ENCODE results near the gene TRABD.
"Not testable (repeated sequence)": the region's sequence is repeated elsewhere in the genome, so short reads cannot be mapped to it uniquely, and the experiment has no call there.

Gene TRABD

GRCh38 chr22:50153056-50153755, 32.5 kb upstream of the TRABD start:
- DNase-seq (ENCODE audit: low read depth): no peak

GRCh38 chr22:50153756-50154140, 32.0 kb upstream of the TRABD start:
- DNase-seq (ENCODE audit: low read depth): no peak

GRCh38 chr22:50157709-50158375, 27.9 kb upstream of the TRABD start:
- no peak for DNase-seq (ENCODE audit: low read depth)

GRCh38 chr22:50160947-50161346, 24.8 kb upstream of the TRABD start:
- no peak for DNase-seq (ENCODE audit: low read depth)

- no peak for DNase-seq (ENCODE audit: low read depth)
Observed at GRCh38 chr22:50161508-50162390, 24.0 kb upstream of the TRABD start.

- DNase-seq (ENCODE audit: low read depth): no peak
Observed at GRCh38 chr22:50162391-50162956, 23.2 kb upstream of the TRABD start.

GRCh38 chr22:50165436-50166123, 20.1 kb upstream of the TRABD start:
- DNase-seq (ENCODE audit: low read depth): no peak

GRCh38 chr22:50167689-50168489, 17.8 kb upstream of the TRABD start:
- no peak for DNase-seq (ENCODE audit: low read depth)

GRCh38 chr22:50168490-50169180, 17.1 kb upstream of the TRABD start:
- DNase-seq (ENCODE audit: low read depth): not testable (repeated sequence)

GRCh38 chr22:50169181-50169759, 16.4 kb upstream of the TRABD start:
- no peak for DNase-seq (ENCODE audit: low read depth)

GRCh38 chr22:50169774-50170341, 15.9 kb upstream of the TRABD start:
- no peak for DNase-seq (ENCODE audit: low read depth)

- no peak for DNase-seq (ENCODE audit: low read depth)
Observed at GRCh38 chr22:50170453-50171318, 15.0 kb upstream of the TRABD start, which contains the start of gene PANX2. Gene PANX2, plus strand, starts transcription at chr22:50170731. Its CDS starts 0 bp downstream, at chr22:50170731.

- DNase-seq (ENCODE audit: low read depth): no peak
Observed at GRCh38 chr22:50171319-50171964, 14.3 kb upstream of the TRABD start.

- DNase-seq (ENCODE audit: low read depth): no peak
Observed at GRCh38 chr22:50171965-50172421, 13.7 kb upstream of the TRABD start.

- no peak for DNase-seq (ENCODE audit: low read depth)
Observed at GRCh38 chr22:50173311-50173982, 12.3 kb upstream of the TRABD start.

GRCh38 chr22:50173983-50174355, 11.7 kb upstream of the TRABD start:
- DNase-seq (ENCODE audit: low read depth): no peak

Measured in stromal cell of bone marrow (primary cell).